Smooth muscle cell (in vitro differentiated cells): Measurements from ENCODE around the gene SCART1. TPM values are rescaled to one million over a fixed set of nuclear protein-coding genes. Genes with fewer than 3 reads are reported as not detected.
"Not testable (repeated sequence)": the region's sequence is repeated elsewhere in the genome, so short reads cannot be mapped to it uniquely, and the experiment has no call there.

ENCODE experiments used
- DNase-seq: peaks from one replicate; lab custom pipeline; 2025; ENCODE audit not compliant: unreplicated experiment; lab: John Stamatoyannopoulos, UW
- H2AFZ ChIP-seq: fragments of 200-600 bp; sonication (generic); 2 replicates; pipeline ENCODE4 v1.6.0; 2016; ENCODE audit warnings: antibody characterized with exemption, low read depth, mild to moderate bottlenecking
- H3F3A ChIP-seq: fragments of 200-600 bp; sonication (generic); 2 replicates; pipeline ENCODE4 v1.6.0; 2017; ENCODE audit warnings: antibody characterized with exemption, low read depth
- H3K27ac ChIP-seq: fragments of 200-600 bp; sonication (generic); 2 replicates; pipeline ENCODE4 v1.5.1; 2016; ENCODE audit warnings: low read depth, mild to moderate bottlenecking
- H3K27me3 ChIP-seq: fragments of 200-600 bp; sonication (generic); 2 replicates; pipeline ENCODE4 v1.6.1; 2016; ENCODE audit warnings: low read depth, mild to moderate bottlenecking
- H3K36me3 ChIP-seq: fragments of 200-600 bp; sonication (generic); 2 replicates; pipeline ENCODE4 v1.5.1; 2016; ENCODE audit warnings: low read depth
- H3K4me1 ChIP-seq: fragments of 200-600 bp; sonication (generic); 2 replicates; pipeline ENCODE4 v1.5.1; 2016; ENCODE audit warnings: low read depth
- H3K4me2 ChIP-seq: fragments of 200-600 bp; sonication (generic); 2 replicates; pipeline ENCODE4 v1.6.0; 2016; ENCODE audit warnings: mild to moderate bottlenecking
- H3K4me3 ChIP-seq: fragments of 200-600 bp; sonication (generic); 2 replicates; pipeline ENCODE4 v1.5.1; 2016; ENCODE audit warnings: mild to moderate bottlenecking
- H3K79me2 ChIP-seq: fragments of 200-600 bp; sonication (generic); 2 replicates; pipeline ENCODE4 v1.6.0; 2016; ENCODE audit warnings: low read depth, mild to moderate bottlenecking
- H3K9ac ChIP-seq: fragments of 200-600 bp; sonication (generic); 2 replicates; pipeline ENCODE4 v1.6.0; 2016; ENCODE audit warnings: low read depth
- H3K9me3 ChIP-seq: fragments of 200-600 bp; sonication (generic); replicated peaks from 2 replicates; pipeline ENCODE4 v1.5.1; 2016; ENCODE audit warnings: low read depth
- H4K20me1 ChIP-seq: fragments of 200-600 bp; sonication (generic); 2 replicates; pipeline ENCODE4 v1.6.0; 2016; ENCODE audit warnings: low read depth
- WGBS: methylation state at CpG from one replicate; pipeline ENCODE4 v1.1.7; 2016; ENCODE audit warnings: low lambda C conversion rate; 5-methylcytosine and 5-hydroxymethylcytosine counted together
- polyA plus RNA-seq: library from polyadenylated mRNA; unstranded; fragments of >200 nt; fragmentation: Nextera tagmentation; extraction: Ambion mirVana; gene quantifications from 2 replicates; pipeline ENCODE4 v1.2.1, GENCODE V29; 2016
- total RNA-seq: library from RNA; depleted of rRNA; stranded (reverse); fragments of >200 nt; gene quantifications from 2 replicates; pipeline ENCODE4 v1.2.3, GENCODE V29; 2014
- TF ChIP-seq, protein P1 (sequence below): fragments of 200-600 bp; sonication (generic); IDR thresholded peaks from 2 replicates; pipeline ENCODE4 v1.5.1; 2017; ENCODE audit warnings: borderline replicate concordance, mild to moderate bottlenecking, antibody characterized with exemption; ENCODE audit not compliant: insufficient read depth, poor library complexity, severe bottlenecking

SCART1 gene
- total and polyA plus RNA-seq, 2 experiments from 2014 or later, result 0.45 to 2.2 TPM

DNA sequence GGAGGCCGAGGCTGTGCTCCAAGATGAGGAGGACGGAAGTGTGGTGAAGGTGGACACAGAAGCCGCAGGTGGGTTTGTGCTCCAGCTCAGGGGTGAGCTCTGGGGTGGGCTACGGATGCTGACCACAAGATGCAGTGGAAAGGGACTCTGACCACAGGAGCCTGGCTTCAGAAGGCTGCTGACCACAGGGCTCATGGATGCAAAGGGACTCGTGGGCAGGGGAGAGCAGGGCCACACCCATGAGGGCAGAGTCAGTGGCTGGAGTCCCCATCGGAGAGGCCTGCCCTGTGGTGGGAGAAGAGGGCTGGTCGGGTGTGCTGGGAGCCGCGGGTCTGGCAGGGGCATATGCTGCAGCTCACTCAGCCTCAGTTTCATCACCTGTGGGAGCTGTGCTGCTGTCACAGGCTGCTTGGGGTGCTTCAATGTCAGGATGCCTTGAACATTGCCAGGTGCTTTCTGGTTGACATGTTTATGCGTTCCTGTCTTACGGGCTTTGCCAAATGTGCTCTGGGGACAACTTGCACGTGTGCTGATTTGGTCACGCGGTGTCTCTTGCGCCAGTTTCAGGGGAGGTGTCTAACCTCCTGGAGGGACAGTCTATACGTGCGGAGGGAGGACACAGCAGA is 13.7 kb downstream of the SCART1 start:
- Histone ChIP-seq H3F3A (no peaks in the 10 kb centered on the region), H2AFZ (no peak overlapping the region), H3K27ac (no peak overlapping the region), H3K9me3 (peaks cover 18% of the 10 kb centered on the region), H3K4me1 (no peaks in the 10 kb centered on the region), H3K27me3 (no peaks in the 10 kb centered on the region), H3K4me3 (no peak overlapping the region), H3K4me2 (no peak overlapping the region), H3K36me3 (no peaks in the 10 kb centered on the region), H3K79me2 (no peaks in the 10 kb centered on the region), H4K20me1 (no peaks in the 10 kb centered on the region), H3K9ac (no peak overlapping the region)
- WGBS, result 84% methylated on average over 17 of the region's 17 CpGs
- DNase-seq, result no peak
- TF ChIP-seq, protein P1, sequence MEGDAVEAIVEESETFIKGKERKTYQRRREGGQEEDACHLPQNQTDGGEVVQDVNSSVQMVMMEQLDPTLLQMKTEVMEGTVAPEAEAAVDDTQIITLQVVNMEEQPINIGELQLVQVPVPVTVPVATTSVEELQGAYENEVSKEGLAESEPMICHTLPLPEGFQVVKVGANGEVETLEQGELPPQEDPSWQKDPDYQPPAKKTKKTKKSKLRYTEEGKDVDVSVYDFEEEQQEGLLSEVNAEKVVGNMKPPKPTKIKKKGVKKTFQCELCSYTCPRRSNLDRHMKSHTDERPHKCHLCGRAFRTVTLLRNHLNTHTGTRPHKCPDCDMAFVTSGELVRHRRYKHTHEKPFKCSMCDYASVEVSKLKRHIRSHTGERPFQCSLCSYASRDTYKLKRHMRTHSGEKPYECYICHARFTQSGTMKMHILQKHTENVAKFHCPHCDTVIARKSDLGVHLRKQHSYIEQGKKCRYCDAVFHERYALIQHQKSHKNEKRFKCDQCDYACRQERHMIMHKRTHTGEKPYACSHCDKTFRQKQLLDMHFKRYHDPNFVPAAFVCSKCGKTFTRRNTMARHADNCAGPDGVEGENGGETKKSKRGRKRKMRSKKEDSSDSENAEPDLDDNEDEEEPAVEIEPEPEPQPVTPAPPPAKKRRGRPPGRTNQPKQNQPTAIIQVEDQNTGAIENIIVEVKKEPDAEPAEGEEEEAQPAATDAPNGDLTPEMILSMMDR, result no peak

DNA sequence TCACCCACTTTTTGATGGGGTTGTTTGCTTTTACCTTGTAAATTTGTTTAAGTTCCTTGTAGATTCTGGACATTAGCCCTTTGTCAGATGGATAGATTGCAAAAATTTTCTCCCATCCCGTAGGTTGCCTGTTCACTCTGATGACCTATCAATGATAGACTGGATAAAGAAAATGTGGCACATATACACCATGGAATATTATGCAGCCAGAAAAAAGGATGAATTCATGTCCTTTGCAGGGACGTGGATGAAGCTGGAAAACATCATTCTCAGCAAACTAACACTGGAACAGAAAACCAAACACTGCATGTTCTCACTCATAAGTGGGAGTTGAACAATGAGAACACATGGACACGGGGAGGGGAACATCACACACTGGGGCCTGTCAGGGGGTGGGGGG is 15.5 kb downstream of the SCART1 start:
- not testable (repeated sequence) for H3K4me2 ChIP-seq, H3K4me1 ChIP-seq, H3K9ac ChIP-seq, H4K20me1 ChIP-seq, DNase-seq, H3K4me3 ChIP-seq, H3K36me3 ChIP-seq, H3K27me3 ChIP-seq, H3F3A ChIP-seq, H3K79me2 ChIP-seq, H2AFZ ChIP-seq, H3K27ac ChIP-seq
- 71% methylated on average over 3 of the region's 3 CpGs for WGBS
- peaks cover 13% of the 10 kb centered on the region for H3K9me3 ChIP-seq

DNA sequence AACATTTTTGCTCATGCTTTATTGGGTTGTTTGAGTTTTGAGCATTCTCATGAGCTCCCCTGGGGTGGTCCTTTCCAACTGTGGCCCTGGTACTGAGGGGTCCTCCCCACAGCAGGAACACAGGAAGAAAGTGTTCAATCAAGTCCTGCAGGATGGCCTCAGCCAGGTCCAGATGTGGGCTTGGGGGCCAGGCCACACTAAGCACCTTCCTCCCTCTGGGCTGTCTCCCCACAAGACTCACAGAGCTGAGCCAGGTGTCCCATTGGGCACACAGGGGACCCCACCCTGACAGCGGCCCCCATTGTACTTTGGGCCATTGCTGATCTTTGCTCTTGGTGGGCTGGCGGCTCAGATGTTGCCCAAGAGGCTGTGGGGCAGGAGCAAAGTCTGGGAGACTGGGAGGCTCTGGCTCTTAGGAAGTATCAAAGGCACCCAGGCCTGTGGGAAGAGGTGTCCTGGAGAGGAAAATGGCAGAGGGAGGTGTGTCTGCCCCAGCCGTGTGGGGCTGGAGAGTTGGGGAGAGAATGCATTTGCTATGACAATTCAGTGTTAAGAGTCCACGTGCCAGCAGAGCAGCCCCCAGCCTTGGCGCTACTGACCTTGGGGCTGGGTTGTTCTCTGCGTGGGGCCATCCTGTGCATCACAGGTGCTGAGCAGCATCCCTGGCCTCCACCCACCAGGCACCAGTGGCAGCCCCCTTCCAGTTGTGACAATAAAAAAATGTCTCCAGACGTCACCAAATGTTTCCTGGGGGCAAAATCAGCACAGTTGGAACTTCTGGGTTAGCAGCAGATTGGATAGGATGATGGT is 17.8 kb downstream of the SCART1 start:
- H3K27ac ChIP-seq, result no peak overlapping the region
- no peak for DNase-seq
- no peaks in the 10 kb centered on the region for H3K27me3 ChIP-seq
- no peaks in the 10 kb centered on the region for H3K79me2 ChIP-seq
- no peaks in the 10 kb centered on the region for H3K4me1 ChIP-seq
- no peaks in the 10 kb centered on the region for H3K36me3 ChIP-seq
- no peak overlapping the region for H3K4me2 ChIP-seq
- no peaks in the 10 kb centered on the region for H4K20me1 ChIP-seq
- H3K9ac ChIP-seq, result no peak overlapping the region
- WGBS, result 65% methylated on average over 7 of the region's 7 CpGs
- no peak overlapping the region for H3K4me3 ChIP-seq
- TF ChIP-seq, protein P1, result no peak
- H2AFZ ChIP-seq, result no peak overlapping the region
- H3F3A ChIP-seq, result no peaks in the 10 kb centered on the region
- peaks cover 13% of the 10 kb centered on the region for H3K9me3 ChIP-seq

DNA sequence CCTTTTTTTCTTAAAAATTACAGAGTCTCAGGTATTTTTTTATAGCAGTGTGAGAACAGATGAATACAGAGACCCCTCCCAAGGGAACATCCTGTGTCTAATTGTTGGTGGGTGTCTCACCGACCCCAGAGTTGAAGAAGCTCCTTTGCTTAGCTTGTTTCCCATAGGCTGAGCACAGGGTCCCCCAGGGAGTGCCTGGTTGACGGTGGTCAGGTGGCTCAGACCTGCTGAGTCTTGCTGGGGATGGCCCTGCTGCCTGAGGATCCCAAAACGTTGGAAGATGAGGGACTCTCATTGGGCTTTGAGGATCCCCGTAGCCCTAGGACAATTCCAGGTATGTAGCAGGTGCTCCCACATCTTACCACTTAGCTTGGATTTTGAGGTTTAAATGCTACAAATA is 19.5 kb downstream of the SCART1 start:
- TF ChIP-seq, protein P1, result no peak
- Histone ChIP-seq H3K79me2 (no peaks in the 10 kb centered on the region), H3K36me3 (no peaks in the 10 kb centered on the region), H4K20me1 (no peaks in the 10 kb centered on the region), H3K9ac (no peak overlapping the region), H2AFZ (no peak overlapping the region), H3K4me3 (no peak overlapping the region), H3F3A (no peaks in the 10 kb centered on the region), H3K4me1 (no peaks in the 10 kb centered on the region), H3K27ac (no peak overlapping the region), H3K27me3 (no peaks in the 10 kb centered on the region), H3K9me3 (peaks cover 11% of the 10 kb centered on the region), H3K4me2 (no peak overlapping the region)
- WGBS, result 52% methylated on average over 4 of the region's 4 CpGs
- no peak for DNase-seq
